ENCODE measurements around the gene FILIP1L.

Gene FILIP1L

GRCh38 chr3:100124201-100124761 is 10.0 kb upstream of the FILIP1L start:
- no peak for DNase-seq

GRCh38 chr3:100123112-100123511 is 8.8 kb upstream of the FILIP1L start:
- no peak for DNase-seq

- no peak for DNase-seq
Observed at GRCh38 chr3:100122321-100122720, 8.0 kb upstream of the FILIP1L start.

- DNase-seq = no peak
Observed at GRCh38 chr3:100120693-100121092, 6.4 kb upstream of the FILIP1L start.

GRCh38 chr3:100120012-100120411 is 5.7 kb upstream of the FILIP1L start:
- DNase-seq = no peak

GRCh38 chr3:100117093-100117492 is 2.8 kb upstream of the FILIP1L start:
- DNase-seq = no peak

GRCh38 chr3:100113723-100114412 is 433 bp downstream of the FILIP1L start:
- DNase-seq = no peak

GRCh38 chr3:100111728-100112127 is 2.6 kb downstream of the FILIP1L start:
- no peak for DNase-seq

GRCh38 chr3:100110162-100110561 is 4.1 kb downstream of the FILIP1L start:
- no peak for DNase-seq

GRCh38 chr3:100108464-100109079 is 5.7 kb downstream of the FILIP1L start:
- no peak for DNase-seq

- no peak for DNase-seq
Observed at GRCh38 chr3:100107221-100107814, 7.0 kb downstream of the FILIP1L start.

GRCh38 chr3:100106531-100107141 is 7.7 kb downstream of the FILIP1L start:
- DNase-seq = no peak

- no peak for DNase-seq
Observed at GRCh38 chr3:100106094-100106493, 8.2 kb downstream of the FILIP1L start.

GRCh38 chr3:100105501-100105900 is 8.8 kb downstream of the FILIP1L start:
- no peak for DNase-seq

- no peak for DNase-seq
Observed at GRCh38 chr3:100104817-100105413, 9.4 kb downstream of the FILIP1L start.

- no peak for DNase-seq
Observed at GRCh38 chr3:100104442-100104798, 9.9 kb downstream of the FILIP1L start.

- DNase-seq = peak; percentile 19
Observed at GRCh38 chr3:100103558-100104441, 10.5 kb downstream of the FILIP1L start.

GRCh38 chr3:100102757-100103156 is 11.5 kb downstream of the FILIP1L start:
- no peak for DNase-seq

GRCh38 chr3:100100425-100100824 is 13.9 kb downstream of the FILIP1L start:
- no peak for DNase-seq

- DNase-seq = no peak
Observed at GRCh38 chr3:100099621-100100020, 14.7 kb downstream of the FILIP1L start.

GRCh38 chr3:100098784-100099070 is 15.6 kb downstream of the FILIP1L start:
- DNase-seq = no peak

All from activated CD4-positive, alpha-beta T cell treated with anti-CD3 and anti-CD28 coated beads for 48 hours (primary cell).